Measurements from ENCODE around the gene DLAT.
"Not testable (repeated sequence)": the region's sequence is repeated elsewhere in the genome, so short reads cannot be mapped to it uniquely, and the experiment has no call there.

Gene DLAT

GRCh38 chr11:112050721-112051120, 25.5 kb downstream of the DLAT start:
- no peak for DNase-seq

DNA sequence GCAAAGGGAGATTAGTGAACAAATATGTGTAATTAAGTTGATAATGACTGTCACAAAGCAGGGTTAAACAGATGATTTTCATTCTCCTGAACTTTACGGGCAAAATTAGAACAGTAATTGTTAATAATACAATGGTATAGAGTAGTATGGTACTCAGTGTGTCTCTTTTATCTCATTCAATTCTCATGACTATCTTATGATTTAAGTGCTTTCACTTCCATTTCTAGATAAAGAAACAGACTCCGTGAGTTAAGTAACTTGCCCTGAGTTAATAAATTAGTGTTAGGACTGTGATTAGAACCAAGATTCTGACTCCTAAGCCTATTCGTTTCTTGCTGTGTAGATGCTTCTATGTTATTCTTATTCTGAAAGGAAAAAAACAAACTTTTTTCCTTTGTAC, 26.6 kb downstream of the DLAT start:
- DNase-seq: no peak

GRCh38 chr11:112057170-112057569, 32.0 kb downstream of the DLAT start:
- no peak for DNase-seq

GRCh38 chr11:112058103-112058502, 32.9 kb downstream of the DLAT start:
- no peak for DNase-seq

GRCh38 chr11:112062923-112063322, 37.7 kb downstream of the DLAT start:
- no peak for DNase-seq

DNA sequence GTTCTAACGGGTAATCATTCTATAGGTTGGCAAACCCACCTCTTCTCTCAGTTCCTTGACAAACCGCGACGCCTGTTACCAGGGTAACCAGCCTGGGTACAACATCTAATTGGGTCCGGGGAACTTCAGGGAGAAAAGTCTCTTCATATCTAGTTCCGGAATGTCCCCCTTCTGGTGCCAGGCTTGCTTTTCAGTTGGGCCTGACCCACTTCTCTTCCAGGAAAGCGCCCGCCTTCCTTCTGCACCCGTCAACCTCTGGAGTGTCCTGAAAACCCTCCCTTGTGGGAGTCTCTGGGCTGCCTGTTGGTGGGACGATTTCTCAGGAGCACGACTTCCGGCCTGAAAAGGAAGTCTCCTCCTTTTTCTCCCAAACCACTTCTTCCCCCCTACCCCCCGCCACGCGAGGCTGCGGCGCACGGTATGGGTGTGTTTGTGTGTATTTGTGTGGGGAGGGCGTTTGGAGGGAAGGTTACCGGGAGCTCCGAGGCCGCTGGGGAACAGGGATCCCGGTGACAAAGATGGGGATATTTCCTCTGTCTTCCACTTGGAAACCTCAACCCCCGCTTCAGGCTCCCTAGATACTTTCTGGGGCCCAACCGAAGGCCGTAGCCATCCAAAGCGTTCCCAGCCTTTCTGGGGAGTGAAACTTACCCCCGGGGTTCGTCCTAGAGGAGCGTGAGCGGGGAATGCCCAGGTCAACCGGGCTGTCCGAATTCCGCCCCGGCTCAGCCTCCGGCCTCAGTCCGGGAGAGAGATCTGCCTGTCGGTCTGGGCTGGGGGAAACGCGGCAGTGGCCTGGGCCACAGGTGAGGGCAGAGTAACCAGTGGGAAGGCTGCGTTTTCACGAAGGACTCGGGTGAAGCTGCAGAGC, 49.0 kb downstream of the DLAT start, which contains the start of the genes NKAPD1 and PIH1D2:
Gene NKAPD1, plus strand, starts transcription at position 359 of the 871 bp plus-strand sequence. CDS start 1,276 bp downstream, outside the sequence.
Gene PIH1D2, minus strand, starts transcription at position 77 of the 871 bp plus-strand sequence. CDS start 843 bp downstream, outside the sequence.
- DNase-seq: peak; percentile 75 to 81

DNA sequence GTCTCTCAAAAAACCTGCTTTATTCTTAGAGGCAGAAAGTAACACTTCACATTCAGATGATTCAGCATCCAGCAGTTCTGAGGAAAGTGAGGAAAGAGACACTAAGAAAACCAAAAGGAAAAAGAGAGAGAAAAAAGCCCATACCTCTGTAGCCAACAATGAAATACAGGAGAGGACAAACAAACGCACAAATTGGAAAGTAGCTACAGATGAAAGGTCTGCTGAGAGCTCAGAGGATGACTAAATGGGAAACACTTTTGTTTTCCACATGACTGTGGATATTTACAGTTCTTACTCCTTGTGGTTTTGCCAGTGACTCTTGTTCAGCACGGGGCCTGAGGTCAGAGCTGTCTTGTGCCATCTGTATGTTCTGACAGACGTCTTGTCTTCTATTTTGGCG, 57.5 kb downstream of the DLAT start:
- peak; percentile 23 to 26 for DNase-seq

- DNase-seq: peak; percentile 48 to 51
Observed at GRCh38 chr11:112085822-112086421, 60.7 kb downstream of the DLAT start.

DNA sequence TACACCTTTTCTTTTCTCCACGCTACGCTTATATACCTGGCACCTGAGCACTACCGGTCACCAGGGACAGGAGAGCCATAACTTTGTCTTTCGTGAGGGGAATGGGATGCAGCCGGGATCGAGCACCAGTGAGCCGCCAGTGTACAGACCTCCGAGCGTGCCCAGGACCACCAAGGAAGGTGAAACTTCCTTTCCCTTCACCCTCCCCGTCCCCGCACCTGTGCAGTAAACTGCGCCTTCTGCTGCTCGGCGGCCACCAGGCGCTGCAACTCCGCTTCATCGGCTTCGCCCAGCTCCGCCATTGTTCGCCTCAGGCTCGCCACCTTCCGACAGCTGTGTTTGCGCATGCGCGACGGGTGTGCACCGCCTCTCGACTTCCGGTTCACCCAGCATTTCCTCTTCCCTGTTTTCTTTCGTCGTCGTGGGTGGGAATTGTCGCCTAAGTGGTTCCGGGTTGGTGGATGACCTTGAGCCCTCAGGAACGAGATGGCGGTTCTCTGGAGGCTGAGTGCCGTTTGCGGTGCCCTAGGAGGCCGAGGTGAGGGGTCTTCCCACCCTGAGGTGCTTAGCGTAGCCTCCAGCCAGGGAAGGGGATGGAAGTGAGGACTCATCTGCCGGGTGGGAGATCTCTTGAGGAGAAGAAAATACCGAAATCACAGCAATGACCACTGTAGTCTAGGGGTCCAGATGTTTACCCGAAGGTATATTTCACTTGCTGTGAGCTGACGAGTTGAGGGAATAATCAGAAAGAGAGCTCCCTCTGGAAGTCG, 61.4 kb downstream of the DLAT start, which contains the start of the genes SDHD and TIMM8B:
Gene SDHD, plus strand, starts transcription at position 452 of the 770 bp plus-strand sequence. Its CDS starts 35 bp downstream, at position 487.
Gene TIMM8B, minus strand, starts transcription at position 335 of the 770 bp plus-strand sequence. Its CDS starts 33 bp downstream, at position 302.
- peak; percentile 92 to 95 for DNase-seq

- no peak for DNase-seq
Observed at GRCh38 chr11:112087212-112087611, 62.0 kb downstream of the DLAT start.

GRCh38 chr11:112095302-112095701, 70.1 kb downstream of the DLAT start:
- not testable (repeated sequence) for DNase-seq

GRCh38 chr11:112096194-112096593, 71.0 kb downstream of the DLAT start:
- no peak for DNase-seq

DNA sequence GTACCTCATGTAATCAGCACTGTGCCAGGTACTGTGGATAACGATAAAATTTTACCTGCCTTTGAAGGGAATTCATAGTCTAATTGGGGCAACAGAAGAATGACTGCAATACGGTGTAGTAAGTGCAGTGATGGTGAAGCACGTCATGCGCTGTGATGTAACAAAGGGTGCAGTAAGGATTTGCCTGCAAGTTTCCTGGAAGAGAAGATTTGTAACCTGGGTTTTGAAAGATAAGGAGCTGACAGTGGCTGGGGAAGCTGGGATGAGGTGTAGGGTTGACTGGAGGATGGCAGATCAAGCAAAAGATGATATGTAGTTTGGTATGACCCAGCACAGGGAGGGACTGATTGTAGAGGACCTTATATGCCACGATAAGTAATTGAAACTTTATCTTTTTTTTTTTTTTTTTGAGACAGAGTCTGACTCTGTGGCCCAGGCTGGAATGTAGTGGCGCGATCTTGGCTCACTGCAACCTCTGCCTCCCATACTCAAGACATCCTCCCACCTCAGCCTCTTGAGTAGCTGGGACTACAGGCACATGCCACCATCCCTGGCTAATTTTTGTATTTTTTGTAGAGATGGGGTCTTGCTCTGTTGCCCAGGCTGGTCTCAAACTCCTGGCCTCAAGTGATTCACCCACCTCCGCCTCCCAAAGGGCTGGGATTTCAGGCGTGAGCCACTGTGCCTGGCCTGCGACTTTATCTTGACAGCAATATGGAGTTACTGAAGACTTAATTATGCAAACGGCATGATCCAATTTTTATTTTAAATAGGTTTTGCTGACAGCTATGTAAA, 72.7 kb downstream of the DLAT start:
- DNase-seq: no peak

GRCh38 chr11:112100462-112100861, 75.3 kb downstream of the DLAT start:
- DNase-seq: no peak

- DNase-seq: no peak
Observed at GRCh38 chr11:112103446-112103845, 78.2 kb downstream of the DLAT start.

- DNase-seq: no peak
Observed at GRCh38 chr11:112106070-112106469, 80.9 kb downstream of the DLAT start.
